ENCODE results near the gene LGI4.

The LGI4 gene

DNA sequence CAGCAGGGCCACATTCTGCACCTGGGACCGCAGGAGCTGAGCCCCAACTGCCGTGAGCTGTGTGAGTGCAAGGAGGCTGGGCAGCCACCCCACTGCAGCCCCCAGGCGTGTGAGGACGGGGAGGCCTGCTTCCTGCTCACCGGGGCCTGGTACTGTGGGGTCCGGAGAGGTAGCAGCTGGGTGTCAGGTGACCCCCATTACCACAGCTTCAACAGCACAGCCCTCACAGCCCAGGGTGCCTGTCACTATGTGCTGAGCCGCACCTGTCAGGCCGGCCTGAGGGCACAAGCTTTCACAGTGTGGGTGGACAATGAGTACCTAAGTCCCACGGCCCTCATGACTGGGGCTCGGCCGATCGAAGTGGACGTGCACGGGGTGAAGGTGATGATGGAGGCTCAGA is 55.0 kb downstream of the LGI4 start:
- DNase-seq (ENCODE audit: low read depth) = no peak
- TF ChIP-seq, protein P1, sequence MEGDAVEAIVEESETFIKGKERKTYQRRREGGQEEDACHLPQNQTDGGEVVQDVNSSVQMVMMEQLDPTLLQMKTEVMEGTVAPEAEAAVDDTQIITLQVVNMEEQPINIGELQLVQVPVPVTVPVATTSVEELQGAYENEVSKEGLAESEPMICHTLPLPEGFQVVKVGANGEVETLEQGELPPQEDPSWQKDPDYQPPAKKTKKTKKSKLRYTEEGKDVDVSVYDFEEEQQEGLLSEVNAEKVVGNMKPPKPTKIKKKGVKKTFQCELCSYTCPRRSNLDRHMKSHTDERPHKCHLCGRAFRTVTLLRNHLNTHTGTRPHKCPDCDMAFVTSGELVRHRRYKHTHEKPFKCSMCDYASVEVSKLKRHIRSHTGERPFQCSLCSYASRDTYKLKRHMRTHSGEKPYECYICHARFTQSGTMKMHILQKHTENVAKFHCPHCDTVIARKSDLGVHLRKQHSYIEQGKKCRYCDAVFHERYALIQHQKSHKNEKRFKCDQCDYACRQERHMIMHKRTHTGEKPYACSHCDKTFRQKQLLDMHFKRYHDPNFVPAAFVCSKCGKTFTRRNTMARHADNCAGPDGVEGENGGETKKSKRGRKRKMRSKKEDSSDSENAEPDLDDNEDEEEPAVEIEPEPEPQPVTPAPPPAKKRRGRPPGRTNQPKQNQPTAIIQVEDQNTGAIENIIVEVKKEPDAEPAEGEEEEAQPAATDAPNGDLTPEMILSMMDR (conservative IDR thresholded peaks at IDR 0.05; ENCODE audit: low read depth, low read length) = no peak

DNA sequence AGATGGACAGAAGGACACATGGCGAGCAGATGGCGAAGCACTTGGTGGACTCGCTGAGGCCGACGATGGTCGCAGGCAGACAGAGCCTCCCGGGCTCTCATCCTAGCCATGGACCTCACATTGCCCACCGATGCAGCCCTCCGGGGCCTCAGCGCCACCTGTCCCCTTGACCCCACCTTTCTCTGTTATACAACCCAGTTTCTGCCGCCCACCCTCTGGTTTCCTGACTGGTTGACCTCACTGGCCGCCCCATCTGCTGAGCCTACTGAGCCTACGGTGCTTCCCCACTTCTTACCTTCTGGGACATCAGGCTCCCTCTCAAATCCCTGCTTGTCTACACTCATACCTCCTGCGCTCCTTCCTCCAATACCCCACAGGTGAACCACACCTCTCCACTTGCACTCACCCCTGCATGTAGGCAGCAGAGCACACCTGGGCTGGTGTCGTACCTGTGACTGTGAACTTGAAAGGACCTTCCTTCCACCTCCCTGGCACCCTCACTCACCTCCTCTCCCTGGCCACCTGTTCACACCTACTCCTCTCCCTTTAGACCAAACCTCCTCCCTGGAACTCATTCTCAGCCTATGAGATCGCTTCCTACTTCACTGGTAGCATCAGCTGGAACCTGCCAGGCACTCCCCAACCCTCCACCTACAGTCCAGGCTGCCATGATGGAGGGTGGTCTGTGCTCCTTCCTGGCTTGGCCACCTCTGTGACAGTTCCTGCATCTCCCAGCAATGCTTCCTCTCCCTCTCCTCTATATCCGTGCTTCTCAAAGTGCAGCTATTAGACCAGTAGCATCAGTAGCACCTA is 57.2 kb downstream of the LGI4 start:
- TF ChIP-seq, protein P1 (conservative IDR thresholded peaks at IDR 0.05; ENCODE audit: low read depth, low read length) = no peak
- no peak for DNase-seq (ENCODE audit: low read depth)
- no peak overlapping the region for H3K4me3 ChIP-seq (ENCODE audit: low read length)

More for the DNA sequence above, 55.0 kb downstream of the LGI4 start:
- H3K4me3 ChIP-seq (ENCODE audit: low read length) = no peak overlapping the region

DNA sequence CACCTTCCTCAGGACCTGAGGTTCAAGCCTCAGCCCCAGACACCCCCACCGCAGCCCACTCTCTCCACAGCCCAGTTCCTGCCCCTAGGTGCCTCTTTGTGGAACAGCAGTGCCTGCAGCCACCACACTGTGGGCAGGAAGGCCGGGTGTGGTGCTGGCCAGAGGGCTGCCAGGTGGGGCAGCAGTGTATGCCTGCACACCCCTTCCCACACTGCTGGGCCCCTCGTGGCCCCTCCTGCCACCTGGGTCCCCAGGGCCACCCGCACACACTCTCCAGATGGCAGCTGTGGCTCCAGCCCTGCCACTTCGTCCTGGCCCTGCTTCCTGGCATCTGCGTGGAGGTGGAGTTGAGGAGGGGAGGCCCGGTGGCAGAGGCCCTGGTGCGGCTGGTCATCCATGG is 58.2 kb downstream of the LGI4 start:
- H3K4me3 ChIP-seq (ENCODE audit: low read length) = no peak overlapping the region
- DNase-seq (ENCODE audit: low read depth) = no peak
- TF ChIP-seq, protein P1 (conservative IDR thresholded peaks at IDR 0.05; ENCODE audit: low read depth, low read length) = no peak

DNA sequence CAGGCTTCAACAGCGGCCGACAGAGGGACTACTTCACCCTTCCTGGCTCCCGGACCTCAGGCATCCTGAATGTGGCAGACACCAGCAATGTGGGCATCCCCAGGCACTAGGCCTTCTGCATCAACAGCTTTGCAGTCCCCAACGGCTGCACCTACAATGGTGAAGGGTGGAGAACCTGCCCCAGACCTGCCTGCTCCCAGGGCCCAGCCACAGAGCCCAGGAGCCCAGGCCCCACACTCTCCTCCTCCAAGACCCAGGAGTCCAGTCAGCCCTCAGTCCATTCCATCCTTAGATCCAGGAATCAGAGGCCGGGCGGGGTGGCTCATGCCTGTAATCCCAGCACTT is 58.9 kb downstream of the LGI4 start:
- DNase-seq (ENCODE audit: low read depth) = no peak
- TF ChIP-seq, protein P1 (conservative IDR thresholded peaks at IDR 0.05; ENCODE audit: low read depth, low read length) = no peak
- H3K4me3 ChIP-seq (ENCODE audit: low read length) = no peak overlapping the region

DNA sequence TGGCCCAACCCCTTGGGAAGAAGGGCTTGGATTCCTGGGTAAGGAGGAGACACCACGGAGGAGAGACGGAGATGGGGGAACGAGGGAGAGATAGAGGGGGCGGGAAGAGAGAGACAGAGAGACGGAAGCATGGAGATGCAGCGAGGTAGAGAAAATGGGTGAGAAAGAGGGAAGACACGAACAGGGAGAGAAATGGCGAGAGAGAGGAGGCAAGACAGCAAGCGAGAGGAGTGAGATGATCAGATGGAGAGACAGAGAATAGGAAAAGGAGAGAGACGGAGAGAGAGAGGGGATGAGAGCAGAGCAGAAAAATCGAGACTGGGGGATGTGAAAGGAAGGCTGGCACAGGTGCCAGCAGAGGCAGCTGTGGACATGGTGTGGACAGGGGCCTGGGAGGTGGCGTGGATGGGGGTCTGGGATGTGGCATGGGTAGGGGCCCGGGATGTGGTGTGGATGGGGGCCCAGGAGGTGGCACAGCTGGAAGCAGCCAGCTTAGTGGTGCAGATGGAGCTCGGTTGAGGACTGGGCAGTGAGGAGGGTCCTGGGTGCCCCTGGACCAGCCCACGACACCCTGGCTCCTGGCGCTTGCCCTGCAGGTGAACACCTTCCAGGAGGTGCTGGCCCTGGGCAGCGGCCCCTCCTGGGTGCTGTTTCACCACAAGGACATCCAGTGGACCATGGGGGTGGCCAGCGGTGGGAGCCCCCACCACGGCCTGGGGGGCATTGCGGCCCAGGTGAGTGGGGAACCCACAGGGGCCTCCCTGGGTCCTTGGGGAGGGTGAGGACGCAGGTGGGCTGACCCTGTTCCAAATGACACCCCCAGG is 59.4 kb downstream of the LGI4 start:
- H3K4me3 ChIP-seq (ENCODE audit: low read length) = no peak overlapping the region
- no peak for DNase-seq (ENCODE audit: low read depth)
- TF ChIP-seq, protein P1 (conservative IDR thresholded peaks at IDR 0.05; ENCODE audit: low read depth, low read length) = no peak
